IMR-90 (cell line): ENCODE data around the gene MTMR1. TPM values are rescaled to one million over a fixed set of nuclear protein-coding genes. Genes with fewer than 3 reads are reported as not detected.

ENCODE experiments used
- ATAC-seq: fragments of 200-7000 bp; cut with Tn5 transposase; 2 replicates; pipeline ENCODE4 v1.9.1; 2020; ENCODE audit warnings: low read depth, mild to moderate bottlenecking, moderate library complexity
- BruUV-seq: library from RNA; stranded (reverse); fragments of 400-500 nt; replicated peaks from 2 replicates; lab custom pipeline; 2021; lab: Mats Ljungman, UMichigan
- CTCF ChIA-PET: fragments of 300-600 bp; formaldehyde crosslinking; extraction: SDS; loops from one replicate; lab custom pipeline; 2021; ENCODE audit warnings: antibody characterized with exemption; lab: Yijun Ruan, JAX
- POLR2A ChIA-PET: fragments of 300-600 bp; sonication (Branson Sonifier 250); formaldehyde crosslinking; loops from one replicate; lab custom pipeline; 2022; ENCODE audit warnings: antibody characterized with exemption; ENCODE audit not compliant: unreplicated experiment; lab: Charles Lee
- DNase-seq: peaks from one replicate; pipeline ENCODE4 v3.0.0; 2013
- H2AFZ ChIP-seq: replicated peaks from 2 replicates; pipeline ENCODE3; 2013; ENCODE audit warnings: low read length, mild to moderate bottlenecking; ENCODE audit not compliant: poor library complexity
- H2AK5ac ChIP-seq: 2 replicates; pipeline ENCODE4 v1.6.1; 2013; ENCODE audit warnings: low read depth, low read length, inconsistent platforms
- H2AK9ac ChIP-seq: replicated peaks from 2 replicates; pipeline ENCODE3; 2013; ENCODE audit warnings: mild to moderate bottlenecking, low read depth, low read length, moderate library complexity; ENCODE audit not compliant: poor library complexity
- H2BK120ac ChIP-seq: 2 replicates; pipeline ENCODE4 v1.6.1; 2013; ENCODE audit warnings: low read depth, low read length, inconsistent platforms
- H2BK15ac ChIP-seq: 3 replicates; pipeline ENCODE4 v1.6.1; 2013; ENCODE audit warnings: low read depth, low read length, inconsistent platforms
- H2BK20ac ChIP-seq: 2 replicates; pipeline ENCODE4 v1.6.1; 2013; ENCODE audit warnings: low read depth, mild to moderate bottlenecking, inconsistent platforms, low read length, moderate library complexity
- H2BK5ac ChIP-seq: 2 replicates; pipeline ENCODE4 v1.6.1; 2013; ENCODE audit warnings: mild to moderate bottlenecking, low read depth, low read length, inconsistent platforms; ENCODE audit not compliant: poor library complexity, severe bottlenecking
- H3K14ac ChIP-seq: replicated peaks from 2 replicates; pipeline ENCODE4 v1.6.1; 2013; ENCODE audit warnings: low read depth, low read length, inconsistent platforms
- H3K18ac ChIP-seq: 2 replicates; pipeline ENCODE4 v1.6.1; 2013; ENCODE audit warnings: low read depth, low read length, control low read depth
- H3K23ac ChIP-seq: 2 replicates; pipeline ENCODE4 v1.6.1; 2013; ENCODE audit warnings: low read depth, low read length, inconsistent platforms
- H3K27ac ChIP-seq: 2 replicates; pipeline ENCODE4 v1.5.1; 2013; ENCODE audit warnings: mild to moderate bottlenecking, control low read depth, low read length; ENCODE audit not compliant: insufficient read depth
- H3K27me3 ChIP-seq: 2 replicates; pipeline ENCODE4 v1.6.1; 2013; ENCODE audit warnings: low read length; ENCODE audit not compliant: control insufficient read depth, insufficient read depth
- H3K36me3 ChIP-seq: 2 replicates; pipeline ENCODE4 v1.6.1; 2013; ENCODE audit warnings: low read length, mixed read lengths; ENCODE audit not compliant: control insufficient read depth, insufficient read depth
- H3K4ac ChIP-seq: 2 replicates; pipeline ENCODE4 v1.6.1; 2013; ENCODE audit warnings: low read depth, low read length, inconsistent platforms
- H3K4me1 ChIP-seq: 2 replicates; pipeline ENCODE4 v1.6.1; 2013; ENCODE audit warnings: low read length, mixed read lengths; ENCODE audit not compliant: control insufficient read depth, insufficient read depth
- H3K4me2 ChIP-seq: 2 replicates; pipeline ENCODE4 v1.6.1; 2013; ENCODE audit warnings: low read depth, mild to moderate bottlenecking, control low read depth, low read length, moderate library complexity
- H3K4me3 ChIP-seq: 2 replicates; pipeline ENCODE4 v1.5.1; 2013; ENCODE audit warnings: low read depth, mild to moderate bottlenecking, control low read depth, low read length, moderate library complexity; ENCODE audit not compliant: insufficient read depth
- H3K56ac ChIP-seq: 2 replicates; pipeline ENCODE4 v1.6.1; 2013; ENCODE audit warnings: low read length, inconsistent platforms; ENCODE audit not compliant: insufficient read depth; ENCODE audit errors: extremely low read depth
- H3K79me1 ChIP-seq, 2 experiments: 2 replicates each; pipeline ENCODE4 v1.6.1; 2013; ENCODE audit warnings: low read length in 2 of 2, inconsistent platforms in 1 of 2, low read depth in 1 of 2
- H3K9ac ChIP-seq: 2 replicates; pipeline ENCODE4 v1.6.1; 2013; ENCODE audit warnings: low read depth, low read length, control low read depth
- H3K9me1 ChIP-seq: 2 replicates; pipeline ENCODE4 v1.6.1; 2013; ENCODE audit warnings: low read length, inconsistent platforms; ENCODE audit not compliant: insufficient read depth
- H3K9me3 ChIP-seq: 2 replicates; pipeline ENCODE4 v1.6.1; 2013; ENCODE audit warnings: low read length; ENCODE audit not compliant: control insufficient read depth, insufficient read depth
- H4K20me1 ChIP-seq: 2 replicates; pipeline ENCODE4 v1.6.1; 2013; ENCODE audit warnings: low read length, inconsistent platforms; ENCODE audit not compliant: insufficient read depth
- H4K5ac ChIP-seq: 2 replicates; pipeline ENCODE4 v1.6.1; 2013; ENCODE audit warnings: mild to moderate bottlenecking, low read depth, low read length, control low read depth
- H4K8ac ChIP-seq, 2 experiments: 2 replicates each; pipeline ENCODE4 v1.6.1; 2013; ENCODE audit warnings: low read depth in 2 of 2, low read length in 2 of 2, control low read depth in 1 of 2, inconsistent platforms in 1 of 2
- H4K91ac ChIP-seq: 2 replicates; pipeline ENCODE4 v1.6.1; 2013; ENCODE audit warnings: low read depth, low read length, inconsistent platforms; ENCODE audit not compliant: insufficient read depth
- BHLHE40 ChIP-seq: fragments of 150-350 bp; IDR thresholded peaks from 2 replicates; pipeline ENCODE4 v1.6.1; 2016; ENCODE audit warnings: mild to moderate bottlenecking, low read depth, low read length
- CEBPB ChIP-seq: IDR thresholded peaks from 2 replicates; pipeline ENCODE4 v1.6.1; 2012; ENCODE audit warnings: low read depth, low read length, improper control_type of control experiment
- CHD1 ChIP-seq: IDR thresholded peaks from 2 replicates; pipeline ENCODE4 v1.6.1; 2012; ENCODE audit warnings: low read depth, low read length, improper control_type of control experiment
- CTCF ChIP-seq: conservative IDR thresholded peaks from 2 replicates; pipeline ENCODE4 v1.5.1; 2012; ENCODE audit warnings: mild to moderate bottlenecking, low read depth, low read length, improper control_type of control experiment
- FOS ChIP-seq: fragments of 150-350 bp; IDR thresholded peaks from 2 replicates; pipeline ENCODE4 v1.6.1; 2016; ENCODE audit warnings: low read depth, low read length
- MAFK ChIP-seq: IDR thresholded peaks from 2 replicates; pipeline ENCODE4 v1.6.1; 2012; ENCODE audit warnings: low read depth, low read length, improper control_type of control experiment
- MAZ ChIP-seq: IDR thresholded peaks from 2 replicates; pipeline ENCODE4 v1.6.1; 2012; ENCODE audit warnings: low read depth, mild to moderate bottlenecking, low read length, improper control_type of control experiment, moderate library complexity, borderline replicate concordance
- MXI1 ChIP-seq: IDR thresholded peaks from 2 replicates; pipeline ENCODE4 v1.6.1; 2012; ENCODE audit warnings: low read depth, mild to moderate bottlenecking, low read length, moderate library complexity, borderline replicate concordance
- NFE2L2 ChIP-seq: fragments of 150-350 bp; IDR thresholded peaks from 2 replicates; pipeline ENCODE4 v1.6.1; 2016; ENCODE audit warnings: low read depth, mild to moderate bottlenecking, low read length
- POLR2A ChIP-seq: IDR thresholded peaks from 2 replicates; pipeline ENCODE4 v1.6.1; 2012; ENCODE audit warnings: mild to moderate bottlenecking, low read depth, low read length
- RAD21 ChIP-seq: IDR thresholded peaks from 2 replicates; pipeline ENCODE4 v1.6.1; 2012; ENCODE audit warnings: low read length, improper control_type of control experiment
- RCOR1 ChIP-seq: IDR thresholded peaks from 2 replicates; pipeline ENCODE4 v1.6.1; 2012; ENCODE audit warnings: mild to moderate bottlenecking, low read length, improper control_type of control experiment; ENCODE audit not compliant: insufficient replicate concordance
- RFX5 ChIP-seq: IDR thresholded peaks from 2 replicates; pipeline ENCODE4 v1.8.0; 2012; ENCODE audit warnings: low read depth, mild to moderate bottlenecking, low read length, moderate library complexity
- SMC3 ChIP-seq: fragments of 150-350 bp; IDR thresholded peaks from 2 replicates; pipeline ENCODE4 v1.6.1; 2016; ENCODE audit warnings: low read depth, mild to moderate bottlenecking, antibody characterized with exemption, low read length, moderate library complexity
- USF2 ChIP-seq: fragments of 150-350 bp; IDR thresholded peaks from 2 replicates; pipeline ENCODE4 v1.6.1; 2017; ENCODE audit warnings: mild to moderate bottlenecking, antibody characterized with exemption, low read length, low read depth
- WGBS, 2 experiments: methylation state at CpG; one replicate each; pipeline versions ENCODE4 v1.1.5 to v1.1.7; 2013; ENCODE audit warnings: missing lambda C conversion rate in 2 of 2; ENCODE audit not compliant: insufficient read length in 1 of 2; ENCODE audit errors: extremely low coverage in 2 of 2; 5-methylcytosine and 5-hydroxymethylcytosine counted together
- dilution Hi-C: fragments of 300-500 bp; cut with HindIII; formaldehyde crosslinking; loops from one replicate; pipeline ENCODE4 v1.14.3; 2018; ENCODE audit warnings: low sequenced_read_pairs; ENCODE audit not compliant: unreplicated experiment
- in situ Hi-C: fragments of 300-500 bp; cut with MboI; formaldehyde crosslinking; loops from 3 replicates; pipeline ENCODE4 v1.14.3; 2019; ENCODE audit warnings: low sequenced_read_pairs, inconsistent platforms, mixed read lengths
- intact Hi-C: fragments of 100-400 bp; cut with micrococcal nuclease; formaldehyde crosslinking; loops from 2 replicates; pipeline ENCODE4 v1.10.0; 2022
- polyA plus RNA-seq, 3 experiments: library from polyadenylated mRNA; depleted of rRNA; stranded (reverse); fragments of >200 nt; gene quantifications; 2 replicates each; pipeline ENCODE4 v1.2.3, GENCODE V29; 2012; ENCODE audit warnings: low replicate concordance in 1 of 3
- total RNA-seq: library from RNA; depleted of rRNA; stranded (reverse); fragments of >200 nt; gene quantifications from 2 replicates; pipeline ENCODE4 v1.2.3, GENCODE V29; 2012
- TF ChIP-seq, protein P1 (sequence below): fragments of 150-350 bp; IDR thresholded peaks from 2 replicates; pipeline ENCODE4 v1.6.1; 2016; ENCODE audit warnings: low read depth, mild to moderate bottlenecking, low read length, moderate library complexity, borderline replicate concordance

Gene MTMR1
- total and polyA plus RNA-seq, 2 of the 4 experiments (the other 2 are of a cell fraction) = 19.0 to 28.8 TPM

DNA sequence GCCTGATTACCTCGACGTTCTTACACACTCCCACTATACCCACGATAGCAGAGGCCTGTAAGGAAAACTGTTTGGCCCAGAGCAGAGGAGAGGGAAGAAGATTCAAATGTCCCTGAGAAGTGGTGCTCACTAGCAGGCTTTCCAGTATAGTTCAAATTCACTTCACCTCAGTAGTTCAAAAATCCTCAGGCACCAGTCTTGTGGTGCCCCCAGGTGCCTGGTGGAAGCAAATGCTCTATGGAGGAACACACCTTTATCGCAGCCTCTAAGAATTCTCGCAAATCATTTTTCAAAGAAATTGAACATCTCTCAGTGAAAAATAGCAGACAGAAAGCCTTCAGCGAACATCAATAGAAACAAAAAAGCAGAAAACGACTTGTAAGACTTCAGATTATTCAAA is 12.2 kb upstream of the MTMR1 start:
- Histone ChIP-seq H3K36me3 (no peaks in the 10 kb centered on the region), H3K14ac (no peak overlapping the region), H3K56ac (no peak overlapping the region), H2BK15ac (no peak overlapping the region), H3K23ac (no peak overlapping the region), H2AK5ac (no peak overlapping the region), H3K27me3 (no peaks in the 10 kb centered on the region), H4K5ac (no peak overlapping the region), H3K79me1 (no peaks in the 10 kb centered on the region), H3K9me3 (peaks cover 2% of the 10 kb centered on the region; the same call in 1 of the 2 replicates), H3K9me1 (no peaks in the 10 kb centered on the region), H2BK5ac (no peak overlapping the region), H3K27ac (no peak overlapping the region), H3K4ac (no peak overlapping the region), H3K4me1 (no peaks in the 10 kb centered on the region), H4K8ac (no peak overlapping the region), H2AK9ac (no peak overlapping the region), H2BK20ac (no peak overlapping the region), H3K9ac (no peak overlapping the region), H3K4me3 (no peak overlapping the region), H3K4me2 (no peak overlapping the region), H2AFZ (no peak overlapping the region), H4K20me1 (no peaks in the 10 kb centered on the region), H3K18ac (no peak overlapping the region), H2BK120ac (no peak overlapping the region), H4K91ac (no peak overlapping the region)
- ATAC-seq = peak; percentile 27; the same call in 1 of the 2 replicates
- no CpG with 5 or more reads among the region's 7 CpGs for WGBS, 2 experiments
- intact Hi-C loops = loop anchor here (2.0 to 10.0 kb wide), 2 partner anchors 16 to 316 kb away; partner anchors contain the start of gene MAMLD1
- TF ChIP-seq MAFK (no peak), RAD21 (peak; percentile 45), USF2 (no peak), RCOR1 (no peak), NFE2L2 (no peak), RFX5 (no peak), CEBPB (no peak), POLR2A (no peak), MXI1 (no peak), FOS (no peak), SMC3 (peak; percentile 26), BHLHE40 (no peak), MAZ (no peak), CTCF (peak; percentile 46), CHD1 (no peak)
- TF ChIP-seq, protein P1, sequence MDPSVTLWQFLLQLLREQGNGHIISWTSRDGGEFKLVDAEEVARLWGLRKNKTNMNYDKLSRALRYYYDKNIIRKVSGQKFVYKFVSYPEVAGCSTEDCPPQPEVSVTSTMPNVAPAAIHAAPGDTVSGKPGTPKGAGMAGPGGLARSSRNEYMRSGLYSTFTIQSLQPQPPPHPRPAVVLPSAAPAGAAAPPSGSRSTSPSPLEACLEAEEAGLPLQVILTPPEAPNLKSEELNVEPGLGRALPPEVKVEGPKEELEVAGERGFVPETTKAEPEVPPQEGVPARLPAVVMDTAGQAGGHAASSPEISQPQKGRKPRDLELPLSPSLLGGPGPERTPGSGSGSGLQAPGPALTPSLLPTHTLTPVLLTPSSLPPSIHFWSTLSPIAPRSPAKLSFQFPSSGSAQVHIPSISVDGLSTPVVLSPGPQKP = no peak
- BruUV-seq = no TSS peak
- dilution Hi-C loops = no loop called here
- peak; percentile 34 for DNase-seq
- in situ Hi-C loops = no loop called here
- ChIA-PET POLR2A (no interaction called here), CTCF (no interaction called here)
